Calu3 (cell line): Measurements from ENCODE around the gene FAM177A1. TPM values are rescaled to one million over a fixed set of nuclear protein-coding genes. Genes with fewer than 3 reads are reported as not detected.
"Not testable (repeated sequence)": the region's sequence is repeated elsewhere in the genome, so short reads cannot be mapped to it uniquely, and the experiment has no call there.

ENCODE experiments used
- BruUV-seq: library from RNA; stranded (reverse); fragments of 400-500 nt; replicated peaks from 2 replicates; lab custom pipeline; 2021; lab: Mats Ljungman, UMichigan
- CTCF ChIA-PET: fragments of 300-600 bp; sonication (Branson Sonifier 250); formaldehyde crosslinking; loops from one replicate; lab custom pipeline; 2022; ENCODE audit warnings: antibody characterized with exemption; lab: Charles Lee
- DNase-seq: peaks from one replicate; pipeline ENCODE4 v3.0.0; 2022
- H3K27ac Mint-ChIP-seq: one replicate; pipeline ENCODE4 v1.8.0; 2022; ENCODE audit warnings: mixed read lengths; ENCODE audit not compliant: unreplicated experiment
- H3K27me3 Mint-ChIP-seq: one replicate; pipeline ENCODE4 v1.8.0; 2022; ENCODE audit warnings: mixed read lengths; ENCODE audit not compliant: unreplicated experiment
- H3K36me3 Mint-ChIP-seq: one replicate; pipeline ENCODE4 v1.8.0; 2022; ENCODE audit warnings: mild to moderate bottlenecking, moderate library complexity, mixed read lengths; ENCODE audit not compliant: insufficient read depth, unreplicated experiment
- H3K4me1 Mint-ChIP-seq: one replicate; pipeline ENCODE4 v1.8.0; 2022; ENCODE audit warnings: mild to moderate bottlenecking, low read depth, mixed read lengths; ENCODE audit not compliant: unreplicated experiment
- H3K4me3 Mint-ChIP-seq: one replicate; pipeline ENCODE4 v1.8.0; 2022; ENCODE audit warnings: mild to moderate bottlenecking, low read depth, moderate library complexity, mixed read lengths; ENCODE audit not compliant: unreplicated experiment
- H3K9me3 Mint-ChIP-seq: one replicate; pipeline ENCODE4 v1.8.0; 2022; ENCODE audit warnings: low read depth, mixed read lengths; ENCODE audit not compliant: unreplicated experiment
- CTCF ChIP-seq: fragments of 200-600 bp; IDR thresholded peaks from one replicate; pipeline ENCODE4 v1.8.0; 2022; ENCODE audit warnings: antibody characterized with exemption; ENCODE audit not compliant: unreplicated experiment
- intact Hi-C: fragments of 100-400 bp; cut with micrococcal nuclease; formaldehyde crosslinking; loops from one replicate; pipeline ENCODE4 v1.10.0; 2022; ENCODE audit not compliant: unreplicated experiment
- total RNA-seq: library from RNA; stranded (reverse); gene quantifications from 2 replicates; pipeline ENCODE4 v1.2.3, GENCODE V29; 2022

The FAM177A1 gene
- total RNA-seq, 1 experiment from 2014 or later, result 48.4 TPM

- H3K27me3 Mint-ChIP-seq, result no peaks in the 10 kb centered on the region
- no peak overlapping the region for H3K4me3 Mint-ChIP-seq
- H3K36me3 Mint-ChIP-seq, result peaks cover 6% of the 10 kb centered on the region
- TF ChIP-seq CTCF, result no peak
- BruUV-seq, result no TSS peak
- intact Hi-C loops, result no loop called here
- no peak for DNase-seq
- no peaks in the 10 kb centered on the region for H3K4me1 Mint-ChIP-seq
- no peak overlapping the region for H3K27ac Mint-ChIP-seq
- CTCF ChIA-PET, result no interaction called here
- H3K9me3 Mint-ChIP-seq, result no peaks in the 10 kb centered on the region
Measured at GRCh38 chr14:35079742-35080141, 33.7 kb downstream of the FAM177A1 start.

GRCh38 chr14:35083530-35084150 lies 37.6 kb downstream of the FAM177A1 start:
- H3K9me3 Mint-ChIP-seq, result no peaks in the 10 kb centered on the region
- BruUV-seq, result no TSS peak
- intact Hi-C loops, result no loop called here
- no peak overlapping the region for H3K4me3 Mint-ChIP-seq
- TF ChIP-seq CTCF, result no peak
- H3K27ac Mint-ChIP-seq, result no peak overlapping the region
- no peaks in the 10 kb centered on the region for H3K27me3 Mint-ChIP-seq
- no peak for DNase-seq
- H3K4me1 Mint-ChIP-seq, result no peaks in the 10 kb centered on the region
- peaks cover 14% of the 10 kb centered on the region for H3K36me3 Mint-ChIP-seq
- CTCF ChIA-PET, result no interaction called here

- Mint-ChIP-seq H3K27ac (no peak overlapping the region), H3K36me3 (peaks cover 14% of the 10 kb centered on the region), H3K4me3 (no peak overlapping the region), H3K27me3 (no peaks in the 10 kb centered on the region), H3K4me1 (no peaks in the 10 kb centered on the region), H3K9me3 (no peaks in the 10 kb centered on the region)
- TF ChIP-seq CTCF, result no peak
- no peak for DNase-seq
- intact Hi-C loops, result no loop called here
- CTCF ChIA-PET, result no interaction called here
- no TSS peak for BruUV-seq
Measured at GRCh38 chr14:35085441-35085840, 39.4 kb downstream of the FAM177A1 start.

- Mint-ChIP-seq H3K36me3 (peaks cover 10% of the 10 kb centered on the region), H3K4me3 (no peak overlapping the region), H3K9me3 (no peaks in the 10 kb centered on the region), H3K4me1 (no peaks in the 10 kb centered on the region), H3K27ac (no peak overlapping the region), H3K27me3 (no peaks in the 10 kb centered on the region)
- CTCF ChIA-PET, result no interaction called here
- no TSS peak for BruUV-seq
- DNase-seq, result no peak
- no peak for TF ChIP-seq CTCF
- intact Hi-C loops, result no loop called here
Measured at GRCh38 chr14:35088514-35088913, 42.4 kb downstream of the FAM177A1 start.

- H3K4me3 Mint-ChIP-seq, H3K27me3 Mint-ChIP-seq, H3K4me1 Mint-ChIP-seq, intact Hi-C loops, H3K9me3 Mint-ChIP-seq, H3K36me3 Mint-ChIP-seq, H3K27ac Mint-ChIP-seq, DNase-seq, BruUV-seq: not testable (repeated sequence)
- CTCF ChIA-PET, result interaction anchor here (0.6 to 0.7 kb wide), 2 partner anchors 11 to 522 kb away, joined by 3 to 5 read pairs; no protein-coding TSS in a partner anchor
Measured at GRCh38 chr14:35094645-35095044, 48.6 kb downstream of the FAM177A1 start.
